ENCODE data around the gene C19orf47.

Gene C19orf47

GRCh38 chr19:40355975-40356680 lies 7.9 kb upstream of the C19orf47 start:
- Histone ChIP-seq H3K36me3 (no peaks in the 10 kb centered on the region), H3K27me3 (no peaks in the 10 kb centered on the region), H3K9me3 (no peaks in the 10 kb centered on the region), H3K4me3 (ENCODE audit: low read depth in 1 of 2, low read length in 1 of 2) (no peak overlapping the region), H3K4me1 (ENCODE audit: control insufficient read depth in 1 of 2, insufficient read depth in 1 of 2, low read depth in 1 of 2, low read length in 1 of 2) (peaks cover 12 to 20% of the 10 kb centered on the region in 2 experiments), H3K27ac (no peak overlapping the region)
- TF ChIP-seq CTCF (IDR thresholded peaks at IDR 0.05), result no peak

- TF ChIP-seq CTCF (IDR thresholded peaks at IDR 0.05), result no peak
- Histone ChIP-seq H3K36me3 (no peaks in the 10 kb centered on the region), H3K9me3 (no peaks in the 10 kb centered on the region), H3K27me3 (no peaks in the 10 kb centered on the region), H3K4me1 (ENCODE audit: control insufficient read depth in 1 of 2, insufficient read depth in 1 of 2, low read depth in 1 of 2, low read length in 1 of 2) (peaks cover 19 to 24% of the 10 kb centered on the region in 2 experiments), H3K4me3 (ENCODE audit: low read depth in 1 of 2, low read length in 1 of 2) (peak overlapping the region; percentile 67 to 94), H3K27ac (peak overlapping the region; percentile 83)
Measured at GRCh38 chr19:40348961-40349507, 837 bp upstream of the C19orf47 start.

GRCh38 chr19:40344422-40344821 lies 3.8 kb downstream of the C19orf47 start:
- no peaks in the 10 kb centered on the region for H3K27me3 ChIP-seq
- H3K9me3 ChIP-seq, result no peaks in the 10 kb centered on the region
- peaks cover 19 to 24% of the 10 kb centered on the region in 2 experiments for H3K4me1 ChIP-seq (ENCODE audit: control insufficient read depth in 1 of 2, insufficient read depth in 1 of 2, low read depth in 1 of 2, low read length in 1 of 2)
- no peak for TF ChIP-seq CTCF (IDR thresholded peaks at IDR 0.05)
- peaks cover 19% of the 10 kb centered on the region for H3K36me3 ChIP-seq
- H3K4me3 ChIP-seq (ENCODE audit: low read depth in 1 of 2, low read length in 1 of 2), result no peak overlapping the region
- H3K27ac ChIP-seq, result no peak overlapping the region

- no peak overlapping the region for H3K4me3 ChIP-seq (ENCODE audit: low read depth in 1 of 2, low read length in 1 of 2)
- TF ChIP-seq CTCF (IDR thresholded peaks at IDR 0.05), result no peak
- no peaks in the 10 kb centered on the region for H3K27me3 ChIP-seq
- H3K9me3 ChIP-seq, result no peaks in the 10 kb centered on the region
- H3K27ac ChIP-seq, result no peak overlapping the region
- H3K4me1 ChIP-seq (ENCODE audit: control insufficient read depth in 1 of 2, insufficient read depth in 1 of 2, low read depth in 1 of 2, low read length in 1 of 2), result peaks cover 11% of the 10 kb centered on the region in 2 experiments
- H3K36me3 ChIP-seq, result peaks cover 24% of the 10 kb centered on the region
Measured at GRCh38 chr19:40342644-40343311, 5.4 kb downstream of the C19orf47 start.

- H3K27me3 ChIP-seq, result no peaks in the 10 kb centered on the region
- peaks cover 24% of the 10 kb centered on the region for H3K36me3 ChIP-seq
- TF ChIP-seq CTCF (IDR thresholded peaks at IDR 0.05), result no peak
- no peaks in the 10 kb centered on the region for H3K9me3 ChIP-seq
- no peak overlapping the region for H3K4me3 ChIP-seq (ENCODE audit: low read depth in 1 of 2, low read length in 1 of 2)
- H3K27ac ChIP-seq, result no peak overlapping the region
- H3K4me1 ChIP-seq (ENCODE audit: control insufficient read depth in 1 of 2, insufficient read depth in 1 of 2, low read depth in 1 of 2, low read length in 1 of 2), result peaks cover 1 to 2% of the 10 kb centered on the region in 2 experiments
Measured at GRCh38 chr19:40341601-40342482, 6.4 kb downstream of the C19orf47 start.

Measured in neutrophil (primary cell).